CD4-positive, alpha-beta T cell (primary cell): ENCODE results near the gene NGF. TPM values are rescaled to one million over a fixed set of nuclear protein-coding genes. Genes with fewer than 3 reads are reported as not detected.

Experiments
- ATAC-seq: fragments of 200-7000 bp; cut with Tn5 transposase; one replicate; pipeline ENCODE4 v1.10.0; 2022; ENCODE audit warnings: mild to moderate bottlenecking; ENCODE audit not compliant: poor library complexity
- CTCF ChIA-PET: fragments of 350-600 bp; sonication (Branson Sonifier 250); formaldehyde crosslinking; loops from one replicate; lab custom pipeline; 2021; ENCODE audit warnings: antibody characterized with exemption, inconsistent platforms; lab: Charles Lee
- POLR2A ChIA-PET: fragments of 350-600 bp; sonication (Branson Sonifier 250); formaldehyde crosslinking; loops from one replicate; lab custom pipeline; 2021; ENCODE audit warnings: antibody characterized with exemption, inconsistent platforms; lab: Charles Lee
- DNase-seq, 14 experiments: peaks; one replicate each; pipeline ENCODE4 v3.0.0-alpha.2; 2013 to 2020; ENCODE audit warnings: mixed read lengths in 2 of 14
- H3K27ac ChIP-seq, 2 donors: one replicate each; pipeline versions ENCODE4 v1.5.1 to v1.7.0; 2013; ENCODE audit warnings: low read length in 2 of 2, low read depth in 1 of 2, mild to moderate bottlenecking in 1 of 2
- H3K27me3 ChIP-seq, 2 experiments: 1 replicate in 1 of 2; 2 replicates in 1 of 2; pipeline versions ENCODE4 v1.6.1 to v1.7.0; 2013; ENCODE audit warnings: low read length in 2 of 2, control low read depth in 1 of 2, mild to moderate bottlenecking in 1 of 2, moderate library complexity in 1 of 2; ENCODE audit not compliant: insufficient read depth in 2 of 2, control insufficient read depth in 1 of 2
- H3K36me3 ChIP-seq: one replicate; pipeline ENCODE4 v1.6.1; 2013; ENCODE audit warnings: low read length, control low read depth; ENCODE audit not compliant: insufficient read depth
- H3K4me1 ChIP-seq: one replicate; pipeline ENCODE4 v1.6.1; 2013; ENCODE audit warnings: low read length, control low read depth; ENCODE audit not compliant: insufficient read depth
- H3K4me3 ChIP-seq: one replicate; pipeline ENCODE4 v1.5.1; 2013; ENCODE audit warnings: mild to moderate bottlenecking, low read length, moderate library complexity
- H3K9me3 ChIP-seq, 2 experiments: 1 replicate in 1 of 2; 2 replicates in 1 of 2; pipeline versions ENCODE4 v1.6.1 to v1.7.0; 2013; ENCODE audit warnings: low read length in 2 of 2, mild to moderate bottlenecking in 2 of 2, control low read depth in 1 of 2, moderate library complexity in 1 of 2; ENCODE audit not compliant: control insufficient read depth in 1 of 2, insufficient read depth in 1 of 2
- H3K27ac Mint-ChIP-seq: one replicate; pipeline ENCODE4 v1.8.0; 2020; ENCODE audit warnings: mixed read lengths
- H3K27me3 Mint-ChIP-seq: one replicate; pipeline ENCODE4 v1.8.0; 2021; ENCODE audit warnings: mixed read lengths
- H3K36me3 Mint-ChIP-seq: one replicate; pipeline ENCODE4 v1.8.0; 2021; ENCODE audit warnings: low read depth, mixed read lengths
- H3K4me1 Mint-ChIP-seq: one replicate; pipeline ENCODE4 v1.8.0; 2021; ENCODE audit warnings: low read depth, mixed read lengths
- H3K4me3 Mint-ChIP-seq: one replicate; pipeline ENCODE4 v1.8.0; 2020; ENCODE audit warnings: mild to moderate bottlenecking, mixed read lengths
- H3K9me3 Mint-ChIP-seq: one replicate; pipeline ENCODE4 v1.8.0; 2020; ENCODE audit warnings: mixed read lengths
- intact Hi-C, 2 experiments: fragments of 100-400 bp; cut with DNase I in 1 of 2; cut with micrococcal nuclease in 1 of 2; formaldehyde crosslinking; loops; one replicate each; pipeline versions ENCODE4 v1.15.1 to v1.9.0; 2023 to 2025; cut with DNase I, micrococcal nuclease
- total RNA-seq, 174 experiments: library from RNA in 2 of 174; stranded (reverse) in 2 of 174; gene quantifications; one replicate each; pipeline ENCODE4 v1.2.3 and lab custom pipeline; 2021 to 2026
- TF ChIP-seq, protein P1 (sequence below): fragments of 200-600 bp; IDR thresholded peaks from one replicate; pipeline ENCODE4 v1.8.0; 2022; ENCODE audit warnings: antibody characterized with exemption, mild to moderate bottlenecking

The NGF gene
- total RNA-seq, 2 experiments from 2014 or later: not detected

DNA sequence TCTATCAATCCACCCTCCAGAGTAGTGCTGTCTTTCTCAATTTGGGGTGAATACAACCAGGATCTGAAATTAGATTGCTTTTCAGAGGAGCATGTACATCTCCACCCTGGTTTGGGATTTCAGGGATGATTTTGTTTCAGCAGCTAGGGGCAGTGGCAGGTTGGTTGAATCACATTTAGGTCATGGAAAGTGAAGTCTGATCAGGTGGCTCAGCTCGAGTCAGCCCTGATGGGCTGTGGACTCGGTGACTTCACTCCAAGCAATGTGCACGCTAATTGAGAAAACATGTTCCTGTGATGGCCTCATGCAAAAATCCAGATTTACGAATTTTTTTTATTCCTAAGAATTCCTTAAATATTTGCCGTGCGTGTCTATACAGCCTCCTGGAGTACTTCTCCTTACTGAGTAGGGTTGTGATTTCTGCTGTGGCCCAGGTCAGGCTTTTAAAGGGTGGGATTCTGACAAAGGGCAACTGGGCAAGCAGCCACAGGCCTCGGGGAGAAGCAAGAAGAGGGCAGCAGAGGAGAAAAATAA is 7.5 kb downstream of the NGF start:
- Histone ChIP-seq H3K4me3 (no peak overlapping the region), H3K4me1 (no peaks in the 10 kb centered on the region), H3K36me3 (no peaks in the 10 kb centered on the region), H3K9me3 (no peaks in the 10 kb centered on the region), H3K27ac (no peak overlapping the region), H3K27me3 (peaks cover 4 to 7% of the 10 kb centered on the region in 2 experiments)
- POLR2A ChIA-PET: no interaction called here
- peaks cover 26% of the 10 kb centered on the region for H3K27me3 Mint-ChIP-seq
- ATAC-seq: no peak
- no peaks in the 10 kb centered on the region for H3K9me3 Mint-ChIP-seq
- H3K4me3 Mint-ChIP-seq: no peak overlapping the region
- intact Hi-C loops: no loop called here
- TF ChIP-seq, protein P1, sequence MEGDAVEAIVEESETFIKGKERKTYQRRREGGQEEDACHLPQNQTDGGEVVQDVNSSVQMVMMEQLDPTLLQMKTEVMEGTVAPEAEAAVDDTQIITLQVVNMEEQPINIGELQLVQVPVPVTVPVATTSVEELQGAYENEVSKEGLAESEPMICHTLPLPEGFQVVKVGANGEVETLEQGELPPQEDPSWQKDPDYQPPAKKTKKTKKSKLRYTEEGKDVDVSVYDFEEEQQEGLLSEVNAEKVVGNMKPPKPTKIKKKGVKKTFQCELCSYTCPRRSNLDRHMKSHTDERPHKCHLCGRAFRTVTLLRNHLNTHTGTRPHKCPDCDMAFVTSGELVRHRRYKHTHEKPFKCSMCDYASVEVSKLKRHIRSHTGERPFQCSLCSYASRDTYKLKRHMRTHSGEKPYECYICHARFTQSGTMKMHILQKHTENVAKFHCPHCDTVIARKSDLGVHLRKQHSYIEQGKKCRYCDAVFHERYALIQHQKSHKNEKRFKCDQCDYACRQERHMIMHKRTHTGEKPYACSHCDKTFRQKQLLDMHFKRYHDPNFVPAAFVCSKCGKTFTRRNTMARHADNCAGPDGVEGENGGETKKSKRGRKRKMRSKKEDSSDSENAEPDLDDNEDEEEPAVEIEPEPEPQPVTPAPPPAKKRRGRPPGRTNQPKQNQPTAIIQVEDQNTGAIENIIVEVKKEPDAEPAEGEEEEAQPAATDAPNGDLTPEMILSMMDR: no peak
- CTCF ChIA-PET: no interaction called here
- no peak for DNase-seq
- H3K36me3 Mint-ChIP-seq: no peaks in the 10 kb centered on the region
- no peak overlapping the region for H3K27ac Mint-ChIP-seq
- H3K4me1 Mint-ChIP-seq: no peaks in the 10 kb centered on the region

DNA sequence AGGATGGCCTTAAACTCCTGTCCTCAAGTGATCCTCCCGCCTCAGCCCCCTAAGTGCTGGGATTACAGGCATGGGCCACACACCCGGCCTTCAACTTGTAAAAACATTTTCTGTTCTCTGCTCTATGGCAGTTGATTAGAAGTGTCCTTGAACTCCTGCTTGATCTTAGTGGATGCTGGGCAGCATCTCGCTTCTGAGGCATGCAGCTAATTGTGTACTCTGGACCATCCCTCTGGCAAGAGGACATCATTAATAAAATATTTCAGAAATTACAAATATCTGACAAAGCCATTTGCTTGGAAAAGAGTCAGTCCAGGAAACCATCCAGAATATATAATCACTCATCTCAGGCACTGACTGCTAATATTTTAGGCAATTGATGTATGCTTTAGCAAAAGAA is 8.1 kb downstream of the NGF start:
- no peak overlapping the region for H3K4me3 ChIP-seq
- H3K27ac ChIP-seq: no peak overlapping the region
- ChIA-PET POLR2A (no interaction called here), CTCF (no interaction called here)
- Mint-ChIP-seq H3K4me3 (no peak overlapping the region), H3K27me3 (peaks cover 27% of the 10 kb centered on the region), H3K36me3 (no peaks in the 10 kb centered on the region), H3K9me3 (no peaks in the 10 kb centered on the region), H3K4me1 (no peaks in the 10 kb centered on the region), H3K27ac (no peak overlapping the region)
- DNase-seq (no peak), ATAC-seq (no peak)
- TF ChIP-seq, protein P1: no peak
- intact Hi-C loops: no loop called here
- no peaks in the 10 kb centered on the region for H3K4me1 ChIP-seq
- H3K9me3 ChIP-seq: no peaks in the 10 kb centered on the region
- peaks cover 4 to 7% of the 10 kb centered on the region in 2 experiments for H3K27me3 ChIP-seq
- no peaks in the 10 kb centered on the region for H3K36me3 ChIP-seq

DNA sequence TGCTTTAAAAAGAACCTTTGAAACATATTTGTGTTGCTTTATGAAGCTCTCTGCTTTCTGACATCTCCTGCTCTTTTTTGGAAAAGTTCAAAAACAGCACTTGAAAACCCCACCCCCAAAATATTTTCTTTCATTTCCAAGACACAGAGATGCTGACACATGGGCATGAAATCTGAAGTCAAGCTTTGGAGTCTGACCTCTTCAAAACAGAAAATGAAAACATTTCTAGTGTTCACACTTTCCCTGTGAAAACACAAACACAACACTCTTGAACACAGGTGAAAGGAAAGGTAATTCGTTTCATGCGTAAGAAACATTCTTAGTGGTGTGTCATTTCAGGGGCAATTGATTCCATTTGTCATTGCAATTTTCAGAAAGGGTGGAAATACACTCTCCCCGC is 10.8 kb downstream of the NGF start:
- no peaks in the 10 kb centered on the region for H3K4me1 Mint-ChIP-seq

More for the DNA sequence above, 10.8 kb downstream of the NGF start:
- intact Hi-C loops: no loop called here
- H3K36me3 ChIP-seq: no peaks in the 10 kb centered on the region
- H3K27ac ChIP-seq: no peak overlapping the region
- TF ChIP-seq, protein P1: no peak
- H3K4me3 ChIP-seq: no peak overlapping the region
- ATAC-seq: no peak
- ChIA-PET CTCF (no interaction called here), POLR2A (no interaction called here)
- H3K4me1 ChIP-seq: no peaks in the 10 kb centered on the region
- Mint-ChIP-seq H3K36me3 (no peaks in the 10 kb centered on the region), H3K9me3 (no peaks in the 10 kb centered on the region), H3K4me3 (no peak overlapping the region), H3K27ac (no peak overlapping the region), H3K27me3 (peaks cover 20% of the 10 kb centered on the region)
- peaks cover 6 to 7% of the 10 kb centered on the region in 2 experiments for H3K27me3 ChIP-seq
- DNase-seq: no peak
- no peaks in the 10 kb centered on the region for H3K9me3 ChIP-seq
